ELF-1 (cell line): ENCODE results near the gene C7orf33.

Source experiments
- DNase-seq: peaks from one replicate; pipeline ENCODE4 v3.0.0-alpha.2; 2016; ENCODE audit warnings: low read depth, low spot score

Gene C7orf33

DNA sequence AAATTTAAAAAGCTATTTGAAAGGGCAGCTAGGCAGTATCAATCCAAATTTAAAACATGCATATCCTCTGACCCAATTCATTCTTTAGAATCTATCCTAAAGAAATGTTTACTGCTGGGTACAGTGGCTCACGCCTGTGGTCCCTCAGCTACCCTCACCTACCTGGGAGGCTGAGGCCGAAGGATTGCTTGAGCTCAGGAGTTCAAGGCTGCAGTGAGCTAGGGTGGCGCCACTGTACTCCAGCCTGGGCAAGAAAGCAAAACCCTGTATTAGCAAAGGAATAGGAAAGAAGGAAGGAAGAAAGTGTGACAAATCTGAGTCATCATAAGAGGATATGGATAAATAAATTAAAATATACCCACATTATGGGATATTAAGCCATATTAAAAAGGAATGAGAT lies 36.3 kb downstream of the C7orf33 start:
- DNase-seq, result no peak

DNA sequence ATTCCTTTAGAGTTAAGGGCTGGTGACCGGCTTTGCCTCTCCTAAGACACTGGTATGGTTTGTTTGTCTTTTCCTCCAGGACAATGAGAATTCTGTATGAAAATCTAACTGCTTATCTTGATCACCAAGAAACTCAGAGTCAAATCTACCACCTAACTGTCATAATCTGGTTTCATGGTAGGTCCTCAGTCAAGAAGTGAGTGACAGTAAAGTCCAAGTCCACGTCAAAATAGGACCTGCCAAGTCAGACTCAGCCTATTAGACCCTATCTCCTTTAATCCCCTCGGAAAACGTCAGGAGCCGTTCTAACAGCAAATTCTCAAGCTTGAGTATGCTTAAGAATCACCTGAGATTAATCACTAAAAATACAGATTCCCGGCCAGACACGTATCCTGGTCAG lies 37.4 kb downstream of the C7orf33 start:
- no peak for DNase-seq

DNA sequence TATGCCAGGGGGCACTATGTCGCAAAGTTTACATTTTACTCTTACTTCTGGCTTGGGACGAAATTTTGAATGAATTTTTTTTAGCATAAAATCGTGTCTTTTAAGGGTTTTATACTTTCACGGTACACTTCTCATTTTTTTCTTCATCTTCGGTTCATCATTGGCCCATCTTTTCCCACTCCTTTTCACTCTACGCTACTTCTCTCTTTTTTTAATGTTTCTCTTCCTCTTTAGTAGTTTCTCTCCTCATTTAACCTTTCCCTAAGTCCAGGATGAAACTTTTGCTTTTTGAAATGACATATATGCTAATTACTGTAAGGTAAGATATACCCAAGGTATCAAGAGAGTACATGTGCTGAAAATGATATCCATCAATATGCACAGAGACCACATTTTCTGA lies 39.5 kb downstream of the C7orf33 start:
- DNase-seq, result no peak

DNA sequence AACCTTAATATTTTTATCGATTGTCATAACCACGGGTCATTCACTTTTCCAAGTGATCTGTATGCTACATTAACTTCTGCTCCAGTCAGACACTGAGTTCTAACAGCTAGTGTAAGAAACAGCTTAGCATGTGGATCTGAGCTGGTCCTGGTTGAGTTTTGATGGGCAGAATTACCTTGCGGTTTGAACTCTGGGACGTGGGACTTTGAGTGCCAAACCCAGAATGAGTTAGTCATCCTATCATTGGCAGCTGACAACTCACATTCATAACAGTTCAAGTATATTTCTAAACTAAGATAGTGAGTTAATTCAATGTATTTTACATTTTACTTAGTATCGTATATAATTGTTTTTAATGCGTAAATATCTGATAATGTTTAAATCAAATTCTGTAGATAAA lies 43.2 kb downstream of the C7orf33 start:
- no peak for DNase-seq

DNA sequence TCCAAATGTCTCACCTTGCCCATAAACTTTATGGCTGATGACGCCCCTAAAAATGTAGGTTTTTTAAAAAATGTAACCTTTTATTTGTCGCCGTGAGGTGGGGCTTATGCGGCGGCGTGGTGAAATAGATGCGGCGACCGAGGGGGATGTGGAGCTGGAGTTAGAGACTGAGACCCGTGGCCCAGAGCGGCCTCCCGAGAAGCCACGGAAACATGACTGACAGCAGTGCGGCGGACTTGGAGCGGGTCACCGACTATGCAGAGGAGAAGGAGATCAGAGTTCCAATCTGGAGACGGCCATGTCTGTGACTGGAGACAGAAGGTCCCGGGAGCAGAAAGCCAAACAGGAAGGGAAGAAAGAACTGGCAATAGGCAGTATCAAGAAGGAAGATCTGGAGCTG lies 46.5 kb downstream of the C7orf33 start:
- DNase-seq, result no peak

DNA sequence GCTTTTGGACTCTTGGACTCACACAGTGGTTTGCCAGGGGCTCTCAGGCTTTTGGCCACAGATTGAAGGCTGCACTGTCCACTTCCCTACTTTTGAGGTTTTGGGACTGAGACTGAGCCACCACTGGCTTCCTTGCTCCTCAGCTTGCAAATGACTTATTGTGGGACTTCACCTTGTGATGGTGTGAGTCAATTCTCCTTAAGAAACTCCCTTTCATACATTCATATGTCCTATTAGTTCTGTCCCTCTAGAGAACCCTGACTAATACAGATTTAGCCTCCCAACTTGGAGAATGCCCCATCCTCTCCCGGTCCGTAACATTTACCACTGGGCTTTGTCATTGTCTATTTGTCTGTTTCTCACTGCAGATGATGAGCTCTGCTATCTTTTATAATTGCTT lies 55.3 kb downstream of the C7orf33 start:
- no peak for DNase-seq

DNA sequence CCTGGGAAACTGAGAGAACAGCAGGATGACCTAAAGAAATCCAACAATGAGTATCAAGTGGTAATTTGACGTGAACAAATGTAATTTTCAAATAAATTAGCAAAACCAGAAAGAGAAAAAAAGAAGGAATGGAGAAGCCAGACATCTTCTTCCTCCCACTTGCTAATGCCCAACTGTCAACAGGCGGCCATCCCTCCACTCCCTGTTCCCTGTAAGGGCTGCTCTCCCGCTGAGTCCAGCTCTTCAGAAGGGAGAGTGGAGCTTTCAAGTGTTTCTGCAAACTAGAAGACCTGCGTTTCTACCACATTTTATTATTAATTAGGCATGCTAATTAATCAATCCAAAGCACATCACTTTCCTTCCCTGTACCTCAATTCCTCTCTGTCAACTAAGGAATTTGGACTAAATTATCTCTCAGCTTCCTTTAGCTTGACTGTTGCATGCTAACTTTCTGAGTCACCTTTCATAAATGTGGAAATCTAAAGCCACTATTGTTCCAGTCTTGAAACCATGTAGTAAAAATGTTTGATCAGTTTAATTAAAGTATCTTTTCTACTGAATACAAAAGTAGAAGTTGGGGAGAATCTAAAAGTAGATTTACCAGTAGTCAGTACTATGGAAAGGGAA lies 59.8 kb downstream of the C7orf33 start:
- no peak for DNase-seq

DNA sequence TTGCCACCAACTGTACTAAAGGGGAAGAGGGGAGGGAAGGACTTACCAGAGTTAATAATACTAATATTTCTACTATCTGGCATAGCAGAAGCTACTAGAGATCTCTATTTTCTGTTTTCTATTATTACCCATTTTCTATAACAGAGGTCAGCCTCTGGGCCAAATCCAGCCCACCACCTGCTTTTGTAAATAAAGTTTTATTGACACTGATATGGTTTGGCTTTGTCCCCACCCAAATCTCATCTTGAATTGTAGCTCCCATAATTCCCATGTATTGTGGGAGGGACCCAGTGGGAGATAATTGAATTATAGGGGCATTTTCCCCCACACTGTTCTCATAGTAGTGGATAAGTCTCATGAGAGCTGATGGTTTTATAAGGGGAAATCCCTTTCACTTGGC lies 62.2 kb downstream of the C7orf33 start:
- no peak for DNase-seq

DNA sequence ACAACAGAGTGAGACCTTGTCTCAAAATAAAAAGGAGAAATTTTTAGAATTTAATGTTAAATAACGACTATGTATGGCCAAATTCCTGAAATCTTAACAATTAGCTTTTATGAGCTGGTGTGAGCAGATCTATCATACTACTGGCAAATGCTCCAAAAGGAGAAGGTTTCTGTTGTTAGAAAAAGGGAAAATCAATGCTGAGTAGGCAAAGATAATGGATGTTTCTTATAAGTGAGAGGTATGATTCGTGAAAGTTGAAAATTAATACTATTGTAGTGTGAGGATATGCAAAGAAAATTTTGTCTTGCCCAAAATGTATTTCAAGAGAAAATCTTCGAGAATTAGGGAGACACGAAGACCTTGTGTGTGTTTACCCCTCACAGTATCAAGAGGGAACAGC lies 67.4 kb downstream of the C7orf33 start:
- DNase-seq, result no peak

DNA sequence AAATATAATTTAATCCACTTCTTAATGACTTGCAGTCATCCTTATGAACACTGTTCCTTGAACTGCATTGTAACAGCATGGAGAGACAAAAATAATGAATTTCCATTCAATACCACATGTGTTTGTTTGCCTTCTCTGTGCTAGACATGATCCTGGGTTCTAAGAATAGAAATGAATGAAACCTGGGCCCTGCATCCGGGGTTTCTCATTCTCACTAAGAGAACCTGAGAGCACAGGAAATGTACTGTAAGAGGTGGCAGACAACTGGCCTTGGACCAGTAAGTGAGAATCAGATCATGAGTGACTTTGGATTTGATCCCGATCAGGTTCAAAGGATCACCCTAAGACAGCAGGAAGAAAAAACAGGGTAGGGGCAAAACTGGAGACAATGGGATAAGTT lies 70.9 kb downstream of the C7orf33 start:
- DNase-seq, result no peak

DNA sequence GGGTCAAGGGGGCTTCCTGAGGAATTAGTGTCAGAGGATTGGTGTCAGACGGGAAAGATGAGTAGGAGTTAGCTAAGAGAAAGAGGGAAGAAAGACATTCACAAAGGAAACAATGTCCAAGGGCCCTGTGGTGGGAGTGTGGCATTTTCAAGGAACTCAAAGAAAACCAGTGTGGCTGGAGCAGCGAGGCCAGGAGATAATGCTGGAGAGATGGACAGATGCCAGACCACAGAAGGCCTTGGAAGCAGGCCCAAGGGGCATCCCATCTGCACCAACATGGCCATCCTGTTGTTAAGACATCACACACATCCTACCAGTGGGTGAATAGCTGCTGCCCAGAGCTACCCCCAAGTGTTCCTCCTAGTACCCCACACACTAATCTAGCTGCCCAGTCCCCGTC lies 72.1 kb downstream of the C7orf33 start:
- DNase-seq, result no peak

DNA sequence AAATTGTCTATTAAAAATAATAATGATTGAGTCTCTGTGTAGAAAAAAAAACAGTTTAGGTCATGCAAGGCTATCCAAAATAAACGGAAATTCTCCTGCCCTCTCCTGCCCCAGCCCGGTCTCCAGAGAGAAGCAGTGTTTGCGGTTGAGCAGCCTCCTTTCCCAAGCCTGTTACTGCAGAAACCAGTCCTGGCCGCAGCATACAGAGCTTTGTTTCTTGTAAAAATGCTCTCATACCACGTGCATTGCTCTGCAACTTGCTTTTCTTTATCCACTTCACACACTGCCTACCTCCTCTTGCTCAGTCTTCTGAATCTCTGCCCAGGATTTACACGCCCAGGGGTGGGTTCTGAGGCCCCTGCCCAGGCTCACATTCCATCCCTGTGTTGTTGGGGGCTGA lies 73.8 kb downstream of the C7orf33 start:
- no peak for DNase-seq

DNA sequence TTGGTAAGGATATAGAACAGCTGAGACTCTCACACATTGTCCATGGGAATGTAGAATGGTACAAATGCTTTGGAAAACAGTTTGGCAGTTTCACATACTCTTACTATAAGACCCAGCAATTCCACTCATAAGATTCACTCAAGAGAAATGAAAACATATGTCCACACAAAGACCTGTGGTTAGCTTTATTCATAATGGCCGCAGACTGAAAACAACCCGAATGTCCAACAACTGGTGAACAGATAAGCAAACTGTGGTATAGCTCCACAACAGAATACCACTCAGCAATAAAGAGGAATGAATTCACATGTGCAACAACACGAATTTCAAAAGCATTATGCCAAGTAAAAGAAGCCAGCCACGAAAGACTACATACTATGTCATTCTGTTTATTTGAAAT lies 74.7 kb downstream of the C7orf33 start:
- no peak for DNase-seq
